ENCODE measurements around the gene CNTNAP2. TPM values are rescaled to one million over a fixed set of nuclear protein-coding genes. Genes with fewer than 3 reads are reported as not detected.

Gene CNTNAP2
- total and polyA plus RNA-seq, 2 of the 4 experiments (the other 2 are of a cell fraction) = not detected

DNA sequence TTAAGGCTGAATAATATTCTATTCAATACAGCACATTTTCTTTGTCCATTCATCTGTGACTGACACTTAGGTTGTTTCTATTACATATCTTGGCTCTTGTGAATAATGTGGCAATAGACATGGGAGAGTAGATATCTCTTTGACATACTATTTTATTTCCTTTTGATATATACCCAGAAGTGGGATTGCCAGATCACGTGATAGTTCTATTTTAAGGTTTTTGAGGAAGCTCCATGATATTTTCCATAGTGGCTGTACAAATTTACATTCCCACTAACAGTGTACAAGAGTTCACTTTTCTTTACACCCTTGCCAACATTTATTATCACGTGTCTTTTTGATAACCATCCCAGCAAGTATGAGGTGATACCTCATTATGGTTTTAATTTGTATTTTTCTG lies 1114.7 kb downstream of the CNTNAP2 start:
- ATAC-seq (ENCODE audit: low read depth) (no peak), DNase-seq (no peak)
- no TSS peak for BruUV-seq (replicated peaks)
- Histone ChIP-seq H2BK20ac (ENCODE audit: low read depth, low read length) (no peak overlapping the region), H4K91ac (ENCODE audit: insufficient read depth, low read depth, low read length) (no peak overlapping the region), H2BK120ac (ENCODE audit: low read depth, low read length) (no peak overlapping the region), H3K14ac (replicated peaks; ENCODE audit: low read depth, low read length) (no peak overlapping the region), H4K8ac (ENCODE audit: low read depth in 2 of 2, low read length in 2 of 2) (no peak overlapping the region), H3K18ac (ENCODE audit: low read depth, low read length) (no peak overlapping the region), H3K27ac (ENCODE audit: insufficient read depth, low read length) (no peak overlapping the region), H2AFZ (replicated peaks; ENCODE audit: low read length, poor library complexity) (no peak overlapping the region), H2AK9ac (replicated peaks; ENCODE audit: low read depth, low read length, poor library complexity) (no peak overlapping the region), H2AK5ac (ENCODE audit: low read depth, low read length) (no peak overlapping the region), H4K20me1 (ENCODE audit: insufficient read depth, low read length) (no peaks in the 10 kb centered on the region), H3K36me3 (ENCODE audit: control insufficient read depth, insufficient read depth, low read length) (no peaks in the 10 kb centered on the region), H3K9ac (ENCODE audit: low read depth, low read length) (no peak overlapping the region), H2BK5ac (ENCODE audit: low read depth, low read length, poor library complexity, severe bottlenecking) (no peak overlapping the region), H3K23ac (ENCODE audit: low read depth, low read length) (no peak overlapping the region), H3K56ac (ENCODE audit: extremely low read depth, insufficient read depth, low read length) (no peak overlapping the region), H3K4ac (ENCODE audit: low read depth, low read length) (no peak overlapping the region), H3K4me3 (ENCODE audit: insufficient read depth, low read depth, low read length) (no peak overlapping the region), H2BK15ac (ENCODE audit: low read depth, low read length) (no peak overlapping the region), H3K79me1 (ENCODE audit: low read depth in 1 of 2, low read length in 2 of 2) (no peaks in the 10 kb centered on the region), H3K9me3 (ENCODE audit: control insufficient read depth, insufficient read depth, low read length) (0 out of 2 replicates have a peak, but pooled peaks cover 2% of the 10 kb centered on the region), H3K27me3 (ENCODE audit: control insufficient read depth, insufficient read depth, low read length) (no peaks in the 10 kb centered on the region), H4K5ac (ENCODE audit: low read depth, low read length) (no peak overlapping the region), H3K9me1 (ENCODE audit: insufficient read depth, low read length) (no peaks in the 10 kb centered on the region), H3K4me1 (ENCODE audit: control insufficient read depth, insufficient read depth, low read length) (no peaks in the 10 kb centered on the region), H3K4me2 (ENCODE audit: low read depth, low read length) (no peak overlapping the region)
- WGBS, 2 experiments (ENCODE audit: extremely low coverage in 2 of 2, insufficient read length in 1 of 2) = no CpG with 5 or more reads among the region's 2 CpGs
- ChIA-PET CTCF (no interaction called here), POLR2A (ENCODE audit: unreplicated experiment) (no interaction called here)
- dilution Hi-C loops (cut with HindIII; ENCODE audit: low sequenced_read_pairs, unreplicated experiment) = no loop called here
- TF ChIP-seq MXI1 (IDR thresholded peaks at IDR 0.05; ENCODE audit: borderline replicate concordance, low read depth, low read length) = no peak
- TF ChIP-seq RCOR1 (IDR thresholded peaks at IDR 0.05; ENCODE audit: insufficient replicate concordance, low read length) = no peak
- intact Hi-C loops (cut with micrococcal nuclease) = no loop called here
- in situ Hi-C loops (cut with MboI; ENCODE audit: low sequenced_read_pairs) = no loop called here
